ENCODE data around the gene PVALB.

GRCh38 chr22:36816636-36817524 is at the start of gene PVALB:
- TF ChIP-seq CTCF (IDR thresholded peaks at IDR 0.05; ENCODE audit: insufficient read depth, low read length, poor library complexity, severe bottlenecking): no peak
- TF ChIP-seq EZH2phosphoT487 (conservative IDR thresholded peaks at IDR 0.05; ENCODE audit: low read length): no peak
